ENCODE results near the gene FLNB.

The FLNB gene

GRCh38 chr3:58116161-58116955, 108.1 kb downstream of the FLNB start:
- DNase-seq: no peak

GRCh38 chr3:58116985-58117384, 108.8 kb downstream of the FLNB start:
- no peak for DNase-seq

- no peak for DNase-seq
Measured at GRCh38 chr3:58117561-58118181, 109.4 kb downstream of the FLNB start.

GRCh38 chr3:58119186-58119585, 111.0 kb downstream of the FLNB start:
- DNase-seq: no peak

GRCh38 chr3:58120075-58120812, 112.0 kb downstream of the FLNB start:
- DNase-seq: no peak

GRCh38 chr3:58121183-58121582, 113.0 kb downstream of the FLNB start:
- no peak for DNase-seq

- DNase-seq: no peak
Measured at GRCh38 chr3:58122936-58123700, 114.9 kb downstream of the FLNB start.

- no peak for DNase-seq
Measured at GRCh38 chr3:58124387-58124786, 116.2 kb downstream of the FLNB start.

- DNase-seq: no peak
Measured at GRCh38 chr3:58129041-58129770, 121.0 kb downstream of the FLNB start.

GRCh38 chr3:58130591-58130990, 122.4 kb downstream of the FLNB start:
- DNase-seq: no peak

- DNase-seq: no peak
Measured at GRCh38 chr3:58131101-58131825, 123.0 kb downstream of the FLNB start.

GRCh38 chr3:58132850-58133249, 124.6 kb downstream of the FLNB start:
- no peak for DNase-seq

GRCh38 chr3:58134468-58134867, 126.2 kb downstream of the FLNB start:
- DNase-seq: no peak

GRCh38 chr3:58135712-58136543, 127.7 kb downstream of the FLNB start:
- no peak for DNase-seq

GRCh38 chr3:58137306-58137705, 129.1 kb downstream of the FLNB start:
- no peak for DNase-seq

GRCh38 chr3:58141766-58142345, 133.6 kb downstream of the FLNB start:
- DNase-seq: no peak

GRCh38 chr3:58143417-58144055, 135.3 kb downstream of the FLNB start:
- DNase-seq: no peak

- no peak for DNase-seq
Measured at GRCh38 chr3:58144478-58145325, 136.5 kb downstream of the FLNB start.

- no peak for DNase-seq
Measured at GRCh38 chr3:58148049-58148448, 139.8 kb downstream of the FLNB start.
